Neural progenitor cell (in vitro differentiated cells): ENCODE data around the gene THEM4.

ENCODE experiments used
- EZH2 ChIP-seq: fragments of 200-600 bp; sonication (generic); IDR thresholded peaks from 2 replicates; pipeline ENCODE4 v1.6.1; 2017; ENCODE audit warnings: antibody characterized with exemption, mild to moderate bottlenecking, moderate library complexity
- TF ChIP-seq, protein P1 (sequence below): fragments of 200-600 bp; sonication (generic); IDR thresholded peaks from 2 replicates; pipeline ENCODE4 v1.5.1; 2017; ENCODE audit warnings: antibody characterized with exemption, mild to moderate bottlenecking

GRCh38 chr1:151944126-151944856 is 35.0 kb upstream of the THEM4 start:
- TF ChIP-seq, protein P1, sequence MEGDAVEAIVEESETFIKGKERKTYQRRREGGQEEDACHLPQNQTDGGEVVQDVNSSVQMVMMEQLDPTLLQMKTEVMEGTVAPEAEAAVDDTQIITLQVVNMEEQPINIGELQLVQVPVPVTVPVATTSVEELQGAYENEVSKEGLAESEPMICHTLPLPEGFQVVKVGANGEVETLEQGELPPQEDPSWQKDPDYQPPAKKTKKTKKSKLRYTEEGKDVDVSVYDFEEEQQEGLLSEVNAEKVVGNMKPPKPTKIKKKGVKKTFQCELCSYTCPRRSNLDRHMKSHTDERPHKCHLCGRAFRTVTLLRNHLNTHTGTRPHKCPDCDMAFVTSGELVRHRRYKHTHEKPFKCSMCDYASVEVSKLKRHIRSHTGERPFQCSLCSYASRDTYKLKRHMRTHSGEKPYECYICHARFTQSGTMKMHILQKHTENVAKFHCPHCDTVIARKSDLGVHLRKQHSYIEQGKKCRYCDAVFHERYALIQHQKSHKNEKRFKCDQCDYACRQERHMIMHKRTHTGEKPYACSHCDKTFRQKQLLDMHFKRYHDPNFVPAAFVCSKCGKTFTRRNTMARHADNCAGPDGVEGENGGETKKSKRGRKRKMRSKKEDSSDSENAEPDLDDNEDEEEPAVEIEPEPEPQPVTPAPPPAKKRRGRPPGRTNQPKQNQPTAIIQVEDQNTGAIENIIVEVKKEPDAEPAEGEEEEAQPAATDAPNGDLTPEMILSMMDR, result no peak
- TF ChIP-seq EZH2, result no peak
